ENCODE data around the gene SMYD2. TPM values are rescaled to one million over a fixed set of nuclear protein-coding genes. Genes with fewer than 3 reads are reported as not detected.

SMYD2 gene
- total and polyA plus RNA-seq, 2 donors (not counting 1 experiment from before 2014, with no cell fraction given): 23.3 to 39.2 TPM

DNA sequence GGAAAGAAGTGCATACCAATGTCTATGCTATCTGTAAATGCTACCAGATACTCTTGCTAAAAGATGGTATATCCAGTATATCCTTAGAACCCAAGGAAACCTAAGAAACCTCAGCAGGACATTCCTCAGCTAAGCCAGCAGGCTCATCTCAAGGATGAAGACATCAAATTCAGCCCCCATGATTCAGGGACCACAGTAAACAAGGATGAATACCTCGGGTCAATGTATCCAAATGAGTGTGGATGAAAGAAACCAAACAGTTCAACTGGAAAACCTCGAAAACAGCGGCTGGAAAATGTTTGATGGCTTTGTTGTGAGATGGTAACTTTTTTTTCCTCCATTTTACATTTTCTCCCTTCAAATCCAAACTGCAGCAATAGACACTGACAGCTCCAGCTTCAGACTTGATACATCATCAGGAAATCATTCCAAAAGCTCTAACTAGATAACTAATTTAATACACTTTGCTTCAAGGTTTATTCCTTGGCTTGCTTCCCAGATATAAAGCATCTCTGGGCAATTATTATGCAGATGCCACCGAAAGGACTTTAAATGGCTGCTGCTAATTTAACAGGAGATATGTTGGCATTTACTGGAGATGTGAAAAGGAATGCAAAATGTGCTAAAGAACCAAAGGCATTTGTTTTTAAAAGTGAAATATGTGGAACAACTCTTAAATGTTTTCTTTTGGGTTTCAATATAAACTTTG, 73.6 kb downstream of the SMYD2 start:
- H3K36me3 ChIP-seq (ENCODE audit: control insufficient read depth, insufficient read depth, low read length): peaks cover 11% of the 10 kb centered on the region
- DNase-seq (ENCODE audit: low read depth in 2 of 2): peak in 1 of 2 donors; percentile 59

DNA sequence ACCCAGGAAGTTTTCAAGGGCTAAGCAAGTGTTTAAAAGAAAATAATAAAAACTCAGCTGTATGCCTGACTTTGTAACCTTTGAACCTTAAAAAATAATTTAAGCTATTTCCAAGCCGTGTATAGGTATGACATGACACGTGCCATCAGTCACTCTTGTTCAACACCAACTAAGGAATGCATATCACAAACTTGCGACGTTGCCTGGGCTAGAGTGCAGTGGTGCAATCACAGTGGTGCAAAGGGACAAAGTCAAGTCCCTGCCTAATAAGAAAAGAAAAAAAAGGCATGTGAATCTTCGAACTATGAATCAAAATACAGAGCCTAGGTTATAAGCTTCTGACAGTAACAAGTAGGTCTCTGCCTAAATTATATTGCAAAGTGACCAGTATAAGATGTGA, 79.2 kb downstream of the SMYD2 start:
- TF ChIP-seq, protein P1, sequence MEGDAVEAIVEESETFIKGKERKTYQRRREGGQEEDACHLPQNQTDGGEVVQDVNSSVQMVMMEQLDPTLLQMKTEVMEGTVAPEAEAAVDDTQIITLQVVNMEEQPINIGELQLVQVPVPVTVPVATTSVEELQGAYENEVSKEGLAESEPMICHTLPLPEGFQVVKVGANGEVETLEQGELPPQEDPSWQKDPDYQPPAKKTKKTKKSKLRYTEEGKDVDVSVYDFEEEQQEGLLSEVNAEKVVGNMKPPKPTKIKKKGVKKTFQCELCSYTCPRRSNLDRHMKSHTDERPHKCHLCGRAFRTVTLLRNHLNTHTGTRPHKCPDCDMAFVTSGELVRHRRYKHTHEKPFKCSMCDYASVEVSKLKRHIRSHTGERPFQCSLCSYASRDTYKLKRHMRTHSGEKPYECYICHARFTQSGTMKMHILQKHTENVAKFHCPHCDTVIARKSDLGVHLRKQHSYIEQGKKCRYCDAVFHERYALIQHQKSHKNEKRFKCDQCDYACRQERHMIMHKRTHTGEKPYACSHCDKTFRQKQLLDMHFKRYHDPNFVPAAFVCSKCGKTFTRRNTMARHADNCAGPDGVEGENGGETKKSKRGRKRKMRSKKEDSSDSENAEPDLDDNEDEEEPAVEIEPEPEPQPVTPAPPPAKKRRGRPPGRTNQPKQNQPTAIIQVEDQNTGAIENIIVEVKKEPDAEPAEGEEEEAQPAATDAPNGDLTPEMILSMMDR (conservative IDR thresholded peaks at IDR 0.05 in 1 of 2, IDR thresholded peaks at IDR 0.05 in 1 of 2; ENCODE audit: low read depth in 1 of 2, low read length in 2 of 2): no peak
- no peak for TF ChIP-seq EZH2 (IDR thresholded peaks at IDR 0.05; ENCODE audit: low read length, missing control alignments)
- no peaks in the 10 kb centered on the region for H3K27me3 ChIP-seq (ENCODE audit: control insufficient read depth, insufficient read depth, low read length)
- H3K9me3 ChIP-seq (ENCODE audit: control insufficient read depth, insufficient read depth, low read depth, low read length): no peaks in the 10 kb centered on the region
- no peak overlapping the region for H3K4me2 ChIP-seq (ENCODE audit: extremely low read depth, insufficient read depth, low read length)
- H3K4me3 ChIP-seq (replicated peaks in 1 of 4; ENCODE audit: control extremely low read depth in 1 of 4, insufficient read depth in 1 of 4, low read depth in 3 of 4, low read length in 4 of 4): no peak overlapping the region
- H3K9ac ChIP-seq (ENCODE audit: insufficient read depth, low read length): no peak overlapping the region
- H2AFZ ChIP-seq (ENCODE audit: low read length): no peak overlapping the region
- no peaks in the 10 kb centered on the region for H4K20me1 ChIP-seq (ENCODE audit: control insufficient read depth, extremely low read depth, insufficient read depth, low read length)
- peaks cover 25% of the 10 kb centered on the region for H3K36me3 ChIP-seq (ENCODE audit: control insufficient read depth, insufficient read depth, low read length)
- H3K4me1 ChIP-seq (ENCODE audit: control insufficient read depth, extremely low read depth, insufficient read depth, low read length): peaks cover 3% of the 10 kb centered on the region
- DNase-seq (ENCODE audit: low read depth in 2 of 2): no peak
- H3K79me2 ChIP-seq (ENCODE audit: control insufficient read depth, insufficient read depth, low read length): no peaks in the 10 kb centered on the region
- no peak overlapping the region for H3K27ac ChIP-seq (ENCODE audit: insufficient read depth, low read length)

More for the DNA sequence above, 73.6 kb downstream of the SMYD2 start:
- Histone ChIP-seq H3K27ac (ENCODE audit: insufficient read depth, low read length) (no peak overlapping the region), H3K27me3 (ENCODE audit: control insufficient read depth, insufficient read depth, low read length) (no peaks in the 10 kb centered on the region), H3K4me1 (ENCODE audit: control insufficient read depth, extremely low read depth, insufficient read depth, low read length) (no peaks in the 10 kb centered on the region), H3K79me2 (ENCODE audit: control insufficient read depth, insufficient read depth, low read length) (no peaks in the 10 kb centered on the region), H3K4me2 (ENCODE audit: extremely low read depth, insufficient read depth, low read length) (no peak overlapping the region), H3K4me3 (replicated peaks in 1 of 4; ENCODE audit: control extremely low read depth in 1 of 4, insufficient read depth in 1 of 4, low read depth in 3 of 4, low read length in 4 of 4) (no peak overlapping the region), H4K20me1 (ENCODE audit: control insufficient read depth, extremely low read depth, insufficient read depth, low read length) (no peaks in the 10 kb centered on the region), H3K9me3 (ENCODE audit: control insufficient read depth, insufficient read depth, low read depth, low read length) (no peaks in the 10 kb centered on the region), H2AFZ (ENCODE audit: low read length) (no peak overlapping the region), H3K9ac (ENCODE audit: insufficient read depth, low read length) (no peak overlapping the region)
- no peak for TF ChIP-seq EZH2 (IDR thresholded peaks at IDR 0.05; ENCODE audit: low read length, missing control alignments)
- TF ChIP-seq, protein P1 (conservative IDR thresholded peaks at IDR 0.05 in 1 of 2, IDR thresholded peaks at IDR 0.05 in 1 of 2; ENCODE audit: low read depth in 1 of 2, low read length in 2 of 2): no peak

DNA sequence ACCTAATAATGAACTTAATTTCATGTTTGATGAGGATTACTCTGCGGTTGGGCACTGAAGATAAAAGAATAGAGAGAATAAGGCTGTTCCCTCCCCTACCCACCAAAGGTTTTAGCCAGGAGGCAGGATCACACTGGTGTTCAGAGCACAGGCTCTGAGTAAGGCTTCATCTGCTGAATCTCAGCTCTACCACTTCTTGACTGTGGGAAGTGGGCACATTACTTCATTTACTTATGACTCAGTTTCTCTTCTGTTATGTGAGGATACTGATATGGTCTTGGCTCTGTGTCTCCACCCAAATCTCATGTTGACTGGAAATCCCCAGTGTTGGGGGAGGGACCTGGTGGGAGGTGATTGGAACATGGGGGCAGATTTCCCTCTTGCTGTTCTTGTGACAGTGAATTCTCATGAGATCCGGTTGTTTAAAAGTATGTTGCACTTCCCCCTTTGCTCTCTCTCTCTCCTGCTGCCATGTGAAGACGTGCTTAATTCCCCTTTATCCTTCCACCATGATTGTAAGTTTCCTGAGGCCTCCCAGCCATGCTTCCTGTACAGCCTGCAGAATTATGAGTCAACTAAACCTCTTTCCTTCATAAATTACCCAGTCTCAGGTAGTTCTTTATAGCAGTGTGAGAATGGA, 79.7 kb downstream of the SMYD2 start:
- Histone ChIP-seq H3K9me3 (ENCODE audit: control insufficient read depth, insufficient read depth, low read depth, low read length) (no peaks in the 10 kb centered on the region), H3K27me3 (ENCODE audit: control insufficient read depth, insufficient read depth, low read length) (no peaks in the 10 kb centered on the region), H3K27ac (ENCODE audit: insufficient read depth, low read length) (no peak overlapping the region), H3K9ac (ENCODE audit: insufficient read depth, low read length) (no peak overlapping the region), H3K4me3 (replicated peaks in 1 of 4; ENCODE audit: control extremely low read depth in 1 of 4, insufficient read depth in 1 of 4, low read depth in 3 of 4, low read length in 4 of 4) (no peak overlapping the region), H3K79me2 (ENCODE audit: control insufficient read depth, insufficient read depth, low read length) (no peaks in the 10 kb centered on the region), H3K4me1 (ENCODE audit: control insufficient read depth, extremely low read depth, insufficient read depth, low read length) (peaks cover 3% of the 10 kb centered on the region), H4K20me1 (ENCODE audit: control insufficient read depth, extremely low read depth, insufficient read depth, low read length) (no peaks in the 10 kb centered on the region), H2AFZ (ENCODE audit: low read length) (no peak overlapping the region), H3K4me2 (ENCODE audit: extremely low read depth, insufficient read depth, low read length) (no peak overlapping the region), H3K36me3 (ENCODE audit: control insufficient read depth, insufficient read depth, low read length) (peaks cover 25% of the 10 kb centered on the region)
- no peak for DNase-seq (ENCODE audit: low read depth in 2 of 2)
- TF ChIP-seq, protein P1 (conservative IDR thresholded peaks at IDR 0.05 in 1 of 2, IDR thresholded peaks at IDR 0.05 in 1 of 2; ENCODE audit: low read depth in 1 of 2, low read length in 2 of 2): no peak
- TF ChIP-seq EZH2 (IDR thresholded peaks at IDR 0.05; ENCODE audit: low read length, missing control alignments): no peak
